Amniotic epithelial cell (primary cell): ENCODE data around the gene PCDHB7.
"Not testable (repeated sequence)": the region's sequence is repeated elsewhere in the genome, so short reads cannot be mapped to it uniquely, and the experiment has no call there.

Experiments used
- DNase-seq: peaks from one replicate; pipeline ENCODE4 v3.0.0-alpha.2; 2010; ENCODE audit warnings: low read depth

PCDHB7 gene

DNA sequence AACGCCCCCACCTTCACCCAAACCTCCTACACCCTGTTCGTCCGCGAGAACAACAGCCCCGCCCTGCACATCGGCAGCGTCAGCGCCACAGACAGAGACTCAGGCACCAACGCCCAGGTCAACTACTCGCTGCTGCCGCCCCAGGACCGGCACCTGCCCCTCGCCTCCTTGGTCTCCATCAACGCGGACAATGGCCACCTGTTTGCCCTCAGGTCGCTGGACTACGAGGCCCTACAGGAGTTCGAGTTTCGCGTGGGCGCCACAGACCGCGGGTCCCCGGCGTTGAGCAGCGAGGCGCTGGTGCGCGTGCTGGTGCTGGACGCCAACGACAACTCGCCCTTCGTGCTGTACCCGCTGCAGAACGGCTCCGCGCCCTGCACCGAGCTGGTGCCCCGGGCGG is 52.4 kb downstream of the PCDHB7 start:
- not testable (repeated sequence) for DNase-seq

DNA sequence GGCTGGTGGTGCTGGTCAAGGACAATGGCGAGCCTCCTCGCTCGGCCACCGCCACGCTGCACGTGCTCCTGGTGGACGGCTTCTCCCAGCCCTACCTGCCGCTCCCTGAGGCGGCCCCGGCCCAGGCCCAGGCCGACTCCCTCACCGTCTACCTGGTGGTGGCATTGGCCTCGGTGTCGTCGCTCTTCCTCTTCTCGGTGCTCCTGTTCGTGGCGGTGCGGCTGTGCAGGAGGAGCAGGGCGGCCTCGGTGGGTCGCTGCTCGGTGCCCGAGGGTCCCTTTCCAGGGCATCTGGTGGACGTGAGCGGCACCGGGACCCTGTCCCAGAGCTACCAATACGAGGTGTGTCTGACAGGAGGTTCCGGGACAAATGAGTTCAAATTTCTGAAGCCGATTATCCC is 53.0 kb downstream of the PCDHB7 start:
- DNase-seq, result not testable (repeated sequence)
